ENCODE measurements around the gene UBR3.

- TF ChIP-seq POLR2A (IDR thresholded peaks at IDR 0.05; ENCODE audit: low read depth, low read length) (no peak), POLR2AphosphoS5 (IDR thresholded peaks at IDR 0.05; ENCODE audit: low read depth, low read length) (no peak)
These were observed 193.5 kb downstream of the UBR3 start for GRCh38 chr2:170020777-170021176.

Data from GM12891 (cell line).